Stimulated activated CD8-positive, alpha-beta memory T cell treated with anti-CD3 and anti-CD28 coated beads, Interleukin-15, amount 100 ng/mL, for 4 hours (primary cell): ENCODE results near the gene PRDM5.

Source experiments
- DNase-seq, 2 donors: peaks; one replicate each; pipeline ENCODE4 v3.0.0-alpha.2; 2020; ENCODE audit warnings: low read depth in 2 of 2

PRDM5 gene

DNA sequence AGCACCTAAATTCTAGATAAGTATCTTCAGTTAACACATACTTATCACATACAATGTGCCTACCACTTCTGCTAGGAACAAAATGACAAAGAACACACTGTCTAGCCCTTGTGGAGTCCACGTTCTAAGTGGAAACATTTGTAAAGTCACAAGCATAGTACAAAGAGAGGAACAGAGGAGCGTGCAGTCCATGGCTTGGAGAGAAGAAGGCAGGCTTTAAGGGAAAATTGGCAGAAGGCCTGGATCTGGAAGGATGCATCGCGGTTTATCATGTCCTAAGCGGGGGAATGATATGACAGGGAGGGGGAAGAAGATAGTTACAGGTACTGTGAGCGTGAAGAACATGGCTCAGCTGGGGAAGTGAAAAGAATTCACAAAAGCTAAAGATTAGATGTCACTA is 218.0 kb downstream of the PRDM5 start:
- no peak for DNase-seq

DNA sequence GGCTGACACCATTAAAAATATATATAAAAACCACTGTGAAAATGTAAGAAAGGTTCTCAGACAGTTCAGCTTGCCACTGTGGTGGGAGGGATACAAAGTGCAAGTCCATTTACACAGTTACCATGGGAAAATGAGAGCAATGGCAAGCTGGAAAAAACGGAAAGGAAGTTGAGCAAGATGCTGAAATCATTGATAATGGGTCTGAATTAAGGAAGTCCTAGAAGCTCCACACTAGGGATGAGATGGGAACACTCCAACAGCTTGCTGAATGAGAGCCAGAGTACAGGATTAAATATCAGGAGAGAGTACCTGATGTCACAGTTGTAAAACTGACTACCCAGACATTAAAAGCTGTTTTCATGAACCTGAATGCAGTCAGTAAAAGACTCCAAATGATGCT is 218.6 kb downstream of the PRDM5 start:
- no peak for DNase-seq

DNA sequence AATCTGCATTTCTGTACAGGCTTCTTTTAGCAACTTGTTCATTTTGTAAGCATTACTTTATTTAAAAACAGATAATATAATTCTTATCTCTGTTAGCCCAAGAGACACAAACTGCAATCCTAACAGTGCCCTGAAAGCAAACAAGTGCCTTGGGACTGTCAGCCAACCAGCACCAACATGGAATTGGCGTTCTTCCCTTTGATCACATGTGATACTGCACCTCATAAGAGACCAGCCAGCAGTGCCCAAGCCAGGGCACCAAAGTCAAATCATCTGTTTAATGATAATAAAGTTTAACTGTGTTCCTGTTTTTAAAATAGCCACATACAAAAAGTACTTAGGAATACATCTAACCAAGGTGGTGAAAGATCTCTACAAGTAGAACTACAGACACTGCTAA is 223.2 kb downstream of the PRDM5 start:
- no peak for DNase-seq

- DNase-seq, result no peak
These were observed 227.6 kb downstream of the PRDM5 start for GRCh38 chr4:120694973-120695372.

DNA sequence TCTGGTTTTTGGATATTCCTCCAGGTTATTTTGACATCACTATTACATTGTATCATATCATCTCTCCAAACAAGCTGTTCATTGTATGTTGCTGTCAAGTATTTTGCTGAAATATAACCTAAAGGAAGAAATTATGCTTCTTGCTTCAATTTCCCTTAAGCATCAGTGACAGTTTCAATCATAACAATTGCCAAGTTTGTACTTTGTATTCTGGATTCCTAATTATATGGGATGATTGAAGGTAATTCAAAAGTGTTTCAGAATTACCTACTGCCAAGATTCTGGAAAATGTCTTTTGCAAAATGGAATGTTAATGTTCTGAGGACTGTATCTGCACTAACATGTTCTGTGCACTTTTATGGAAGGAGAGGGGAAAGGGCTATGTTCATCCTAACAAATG is 228.7 kb downstream of the PRDM5 start:
- DNase-seq, result no peak

DNA sequence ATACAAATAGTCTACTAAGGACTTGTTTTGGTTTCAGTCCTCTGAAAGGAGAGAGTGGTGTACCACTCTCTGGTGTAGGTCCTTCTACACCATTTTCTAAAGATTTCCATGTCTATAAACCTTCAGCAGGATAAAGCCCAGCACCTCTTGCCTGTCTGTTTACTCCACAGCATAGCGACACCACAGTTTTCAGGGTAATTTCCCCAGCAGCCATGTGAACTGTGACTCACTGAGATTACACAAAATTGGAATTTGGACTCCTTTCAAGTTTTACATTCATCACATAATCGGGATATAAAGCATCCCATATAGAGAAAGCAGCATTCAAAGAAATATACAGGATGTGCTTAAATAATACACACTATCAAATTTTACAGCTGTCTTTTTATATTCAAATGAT is 229.6 kb downstream of the PRDM5 start:
- no peak for DNase-seq

DNA sequence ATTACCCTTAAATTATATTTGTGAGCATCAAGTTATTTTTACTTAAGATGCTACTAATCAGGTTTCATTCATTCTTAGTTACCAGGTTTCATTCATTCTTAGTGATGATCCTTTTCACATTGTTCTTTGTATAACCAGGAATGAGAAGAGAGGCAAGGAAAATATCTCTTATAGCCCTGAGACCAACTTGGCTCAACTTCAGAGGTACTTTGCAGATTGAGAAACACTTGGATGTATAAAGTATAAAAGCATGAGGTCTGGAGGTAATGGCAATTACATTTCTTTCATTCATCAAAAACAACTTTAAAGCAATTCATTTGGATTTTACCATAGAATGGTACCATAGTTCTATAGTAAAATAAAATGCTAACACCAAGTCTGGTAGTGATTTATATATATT is 231.0 kb downstream of the PRDM5 start:
- DNase-seq, result no peak

DNA sequence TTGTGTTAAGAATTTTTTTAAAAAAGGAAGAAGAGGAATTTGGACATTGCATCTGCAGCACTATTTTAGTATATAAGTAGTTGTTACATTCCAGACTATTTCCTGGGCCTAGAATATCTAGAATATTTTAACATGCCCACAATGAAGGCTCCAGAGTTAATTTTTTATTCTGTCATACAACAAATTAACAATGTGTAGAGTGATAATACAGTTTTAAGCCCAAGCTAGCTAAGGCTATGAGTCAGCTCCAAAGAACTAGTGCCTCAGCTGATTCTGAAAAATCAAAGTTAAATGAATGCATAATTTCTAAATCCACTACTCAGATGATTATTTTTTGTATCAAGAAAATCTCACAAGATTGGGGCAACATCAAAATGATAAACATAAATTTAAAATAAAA is 231.4 kb downstream of the PRDM5 start:
- DNase-seq, result no peak

DNA sequence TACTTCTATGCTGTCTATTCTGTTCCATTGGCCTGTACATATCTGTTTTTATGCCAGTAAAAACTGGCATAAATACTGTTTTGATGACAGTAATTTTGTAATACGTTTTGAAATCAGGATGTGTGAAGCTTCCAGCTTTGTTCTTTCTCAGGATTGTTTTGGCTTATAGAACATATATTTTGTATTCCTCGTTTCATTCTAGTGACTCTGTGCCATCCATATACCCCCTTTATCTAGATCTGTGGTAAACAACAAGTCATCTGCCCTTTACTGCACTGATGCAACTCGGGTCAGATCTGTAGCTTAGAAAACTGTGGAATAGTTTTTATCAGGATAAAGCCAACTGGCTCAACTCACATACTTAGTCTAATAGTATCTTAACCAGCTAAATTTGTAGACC is 233.7 kb downstream of the PRDM5 start:
- DNase-seq, result no peak

GRCh38 chr4:120685756-120686278 is 236.7 kb downstream of the PRDM5 start:
- no peak for DNase-seq

- DNase-seq, result no peak
These were observed 238.5 kb downstream of the PRDM5 start for GRCh38 chr4:120683897-120684540.

GRCh38 chr4:120682981-120683380 is 239.5 kb downstream of the PRDM5 start:
- no peak for DNase-seq

DNA sequence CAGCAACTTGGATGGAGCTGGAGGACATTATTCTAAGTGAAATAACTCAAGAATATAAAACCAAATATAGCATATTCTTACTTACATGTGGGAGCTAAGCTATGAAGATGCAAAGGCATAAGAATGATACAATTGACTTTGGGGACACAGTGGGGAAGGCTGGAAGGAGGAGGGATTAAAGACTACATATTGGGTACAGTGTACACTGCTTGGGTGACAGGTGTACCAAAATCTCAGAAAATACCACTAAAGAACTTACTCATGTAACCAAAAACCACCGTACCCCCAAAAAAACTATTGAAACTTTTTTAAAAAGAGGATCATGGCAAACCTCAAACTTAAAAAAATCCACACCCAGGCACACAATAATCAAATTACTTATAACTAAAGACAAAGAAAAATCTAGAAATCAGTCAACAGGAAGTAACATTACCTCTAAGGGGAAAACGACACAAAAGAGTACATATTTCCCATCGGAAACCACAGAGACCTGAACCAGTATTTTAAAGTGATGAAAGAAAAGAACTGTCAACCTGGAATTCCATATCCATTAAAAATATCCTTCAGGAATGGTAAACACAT is 241.8 kb downstream of the PRDM5 start:
- DNase-seq, result no peak

DNA sequence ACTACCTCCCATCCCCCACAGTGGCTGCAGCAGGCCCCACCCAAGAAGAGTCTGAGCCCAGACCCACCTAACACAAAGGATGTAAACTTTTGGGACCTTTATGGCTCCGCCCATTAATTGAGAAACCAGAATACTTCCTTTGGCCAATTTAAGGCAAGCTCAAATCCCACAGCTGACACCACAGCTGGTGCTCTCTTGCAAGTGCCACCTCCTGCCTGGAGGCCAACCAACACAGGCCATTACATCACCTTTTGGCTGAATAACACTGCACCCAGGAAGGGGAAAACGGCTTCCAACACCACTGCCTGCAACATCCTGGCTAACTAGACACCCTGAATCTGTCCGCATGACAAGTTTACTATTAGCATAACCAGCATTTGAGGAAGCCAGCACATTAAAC is 248.8 kb downstream of the PRDM5 start:
- DNase-seq, result no peak

DNA sequence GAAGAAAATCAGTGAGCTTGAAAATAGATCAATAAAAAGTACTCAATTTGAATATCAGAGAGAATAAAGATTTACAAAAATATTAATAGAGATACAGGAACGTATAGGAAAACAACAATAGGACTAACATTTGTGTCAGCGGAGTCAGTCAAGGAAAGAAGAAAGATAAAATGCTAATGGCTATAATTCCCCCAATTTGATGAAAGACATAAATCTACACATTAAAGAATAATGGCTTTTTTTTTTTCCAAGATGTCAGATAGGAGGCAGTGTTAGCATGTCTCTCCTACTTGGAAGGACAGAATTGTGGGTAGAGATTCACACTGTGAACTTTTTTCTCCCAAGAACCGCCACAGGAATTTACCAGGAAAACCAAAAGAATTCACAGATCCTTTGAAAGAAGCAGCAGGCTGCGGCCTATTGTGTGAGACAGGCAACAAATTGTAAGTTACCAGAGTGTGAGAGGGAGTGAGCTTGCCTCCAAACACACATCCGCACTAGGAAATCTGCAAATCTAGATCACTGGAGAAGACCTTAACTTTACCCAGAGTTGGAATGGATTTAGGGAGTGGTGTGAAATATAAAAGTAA is 249.9 kb downstream of the PRDM5 start:
- DNase-seq, result no peak

- DNase-seq, result no peak
These were observed 250.4 kb downstream of the PRDM5 start for GRCh38 chr4:120672076-120672475.

DNA sequence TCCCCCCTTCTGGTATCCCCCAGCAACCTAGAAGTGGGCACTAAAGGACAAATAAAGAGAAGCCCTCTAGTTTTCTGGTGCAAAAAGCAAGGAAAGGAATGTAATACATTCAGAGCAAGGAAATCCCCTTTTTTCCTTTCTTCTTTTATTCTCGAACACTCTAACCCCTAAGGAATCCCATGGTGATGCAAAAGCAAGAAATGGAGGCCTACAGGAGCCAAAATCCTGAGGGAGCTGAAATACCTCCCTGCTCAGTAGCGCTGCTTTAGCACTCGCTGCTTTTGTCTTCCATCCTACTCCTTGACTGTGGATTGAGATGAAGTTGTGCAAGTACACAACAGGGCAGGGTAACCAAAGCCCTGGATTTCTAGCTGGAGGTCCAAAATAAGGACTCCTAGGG is 251.0 kb downstream of the PRDM5 start:
- no peak for DNase-seq

- no peak for DNase-seq
These were observed 255.4 kb downstream of the PRDM5 start for GRCh38 chr4:120667102-120667501.

DNA sequence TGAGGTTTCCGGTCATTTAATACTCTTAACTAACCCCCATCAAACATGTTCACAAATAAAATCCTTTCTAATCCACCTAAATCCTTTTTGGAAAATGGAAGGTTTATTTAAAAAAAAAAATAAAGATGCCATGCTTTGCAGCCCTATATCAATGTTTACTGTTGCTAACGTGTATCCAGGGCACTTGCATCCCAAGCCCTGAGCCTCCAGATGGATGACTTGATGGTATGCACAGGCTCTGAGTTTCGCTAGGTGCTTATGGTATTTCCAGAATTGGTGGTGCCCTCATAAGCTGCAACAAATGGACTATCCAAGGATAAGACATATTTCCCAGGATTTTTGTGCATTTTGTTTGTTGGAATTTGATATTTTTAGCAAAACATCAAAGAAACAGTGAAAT is 257.7 kb downstream of the PRDM5 start:
- no peak for DNase-seq

GRCh38 chr4:120659616-120660170 is 262.8 kb downstream of the PRDM5 start:
- no peak for DNase-seq

GRCh38 chr4:120658772-120659171 is 263.8 kb downstream of the PRDM5 start:
- no peak for DNase-seq

DNA sequence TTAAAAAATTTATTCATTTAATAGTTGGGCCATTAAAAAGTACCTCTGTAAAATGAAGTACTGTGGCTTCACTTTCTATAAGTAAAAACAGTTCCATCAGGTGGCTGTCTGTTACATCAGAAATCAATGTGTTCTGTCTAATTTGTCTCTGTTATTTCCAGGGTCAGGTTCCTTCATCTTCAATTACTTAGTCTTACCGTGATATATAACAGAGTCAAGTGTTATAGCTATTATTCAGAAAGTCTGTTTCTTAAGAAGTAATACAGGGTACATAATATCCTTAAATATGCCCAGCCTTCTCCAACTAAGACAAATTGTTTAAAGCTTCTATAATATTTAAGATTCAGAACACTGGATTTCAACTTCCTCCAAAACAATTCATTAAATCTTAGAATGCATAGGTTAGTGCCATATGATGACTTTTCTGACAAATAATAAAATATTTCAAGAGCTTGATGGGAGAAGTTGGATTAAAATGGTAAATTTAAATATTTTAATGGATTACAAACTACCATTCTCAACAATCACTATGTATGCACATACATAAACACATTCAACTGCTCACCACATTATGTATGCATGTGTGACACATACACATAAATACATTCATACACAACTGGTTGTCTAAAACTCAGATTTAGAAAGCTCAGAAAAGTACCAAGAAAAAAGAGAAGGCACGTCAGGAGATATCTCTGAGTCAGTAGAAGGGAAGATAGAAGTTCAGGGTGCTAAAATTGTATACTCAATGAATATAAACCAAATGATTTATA is 268.5 kb downstream of the PRDM5 start:
- no peak for DNase-seq
